OCI-LY3 (cell line): ENCODE data around the gene ACOX3.

Source experiments
- EZH2phosphoT487 ChIP-seq: fragments of 200-600 bp; shearing (Covaris generic); IDR thresholded peaks from 2 replicates; pipeline ENCODE4 v1.6.1; 2018; ENCODE audit warnings: antibody characterized with exemption, mixed run types, low read depth
- TF ChIP-seq, protein P1 (sequence below): fragments of 200-600, 300-600 bp; sonication (generic); IDR thresholded peaks from 2 replicates; pipeline ENCODE4 v1.5.1; 2014; ENCODE audit warnings: antibody characterized with exemption, low read length, low read depth

DNA sequence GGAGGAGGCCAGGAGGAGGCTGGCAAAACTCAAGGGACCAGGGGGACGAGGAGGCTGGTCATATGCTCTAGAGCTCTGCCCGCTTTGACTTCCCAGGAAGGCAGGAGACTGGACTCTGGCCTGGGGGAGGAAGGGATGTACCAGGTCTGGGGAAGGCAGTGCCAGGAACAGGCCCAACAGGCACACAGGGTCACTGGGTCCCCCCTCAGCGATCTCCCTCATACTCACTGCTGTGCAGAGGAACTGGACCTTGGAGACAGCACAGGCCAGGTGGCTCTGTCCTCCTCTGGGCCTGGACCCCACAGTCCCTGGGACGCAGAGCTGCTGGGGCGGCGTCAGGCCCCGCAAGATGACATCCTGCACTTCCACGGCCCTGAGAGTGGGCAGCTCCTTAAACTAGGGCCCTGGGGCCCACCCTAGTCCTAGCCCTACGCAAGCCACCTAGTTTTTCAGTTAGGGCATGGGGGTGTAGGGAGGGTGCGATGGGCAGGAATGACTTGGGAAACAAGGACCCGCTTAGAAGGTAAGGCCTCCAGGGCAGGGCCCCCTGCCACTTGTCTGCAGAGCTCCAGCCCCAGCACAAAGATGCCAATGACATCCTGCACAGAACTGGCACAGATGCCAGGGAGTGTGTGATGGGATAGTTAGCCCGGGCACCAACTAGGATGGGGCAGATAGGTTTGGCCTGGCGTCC, 111.5 kb downstream of the ACOX3 start:
- TF ChIP-seq, protein P1, sequence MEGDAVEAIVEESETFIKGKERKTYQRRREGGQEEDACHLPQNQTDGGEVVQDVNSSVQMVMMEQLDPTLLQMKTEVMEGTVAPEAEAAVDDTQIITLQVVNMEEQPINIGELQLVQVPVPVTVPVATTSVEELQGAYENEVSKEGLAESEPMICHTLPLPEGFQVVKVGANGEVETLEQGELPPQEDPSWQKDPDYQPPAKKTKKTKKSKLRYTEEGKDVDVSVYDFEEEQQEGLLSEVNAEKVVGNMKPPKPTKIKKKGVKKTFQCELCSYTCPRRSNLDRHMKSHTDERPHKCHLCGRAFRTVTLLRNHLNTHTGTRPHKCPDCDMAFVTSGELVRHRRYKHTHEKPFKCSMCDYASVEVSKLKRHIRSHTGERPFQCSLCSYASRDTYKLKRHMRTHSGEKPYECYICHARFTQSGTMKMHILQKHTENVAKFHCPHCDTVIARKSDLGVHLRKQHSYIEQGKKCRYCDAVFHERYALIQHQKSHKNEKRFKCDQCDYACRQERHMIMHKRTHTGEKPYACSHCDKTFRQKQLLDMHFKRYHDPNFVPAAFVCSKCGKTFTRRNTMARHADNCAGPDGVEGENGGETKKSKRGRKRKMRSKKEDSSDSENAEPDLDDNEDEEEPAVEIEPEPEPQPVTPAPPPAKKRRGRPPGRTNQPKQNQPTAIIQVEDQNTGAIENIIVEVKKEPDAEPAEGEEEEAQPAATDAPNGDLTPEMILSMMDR = no peak
- TF ChIP-seq EZH2phosphoT487 = no peak
